IMR-90 (cell line): ENCODE measurements around the gene CDR2L. TPM values are rescaled to one million over a fixed set of nuclear protein-coding genes. Genes with fewer than 3 reads are reported as not detected.
A peak's percentile ranks its signal among the peaks of the same experiment; 100 is the strongest.

Experiments used
- ATAC-seq: fragments of 200-7000 bp; cut with Tn5 transposase; 2 replicates; pipeline ENCODE4 v1.9.1; 2020; ENCODE audit warnings: low read depth, mild to moderate bottlenecking, moderate library complexity
- BruUV-seq: library from RNA; stranded (reverse); fragments of 400-500 nt; replicated peaks from 2 replicates; lab custom pipeline; 2021; lab: Mats Ljungman, UMichigan
- CTCF ChIA-PET: fragments of 300-600 bp; formaldehyde crosslinking; extraction: SDS; loops from one replicate; lab custom pipeline; 2021; ENCODE audit warnings: antibody characterized with exemption; lab: Yijun Ruan, JAX
- POLR2A ChIA-PET: fragments of 300-600 bp; sonication (Branson Sonifier 250); formaldehyde crosslinking; loops from one replicate; lab custom pipeline; 2022; ENCODE audit warnings: antibody characterized with exemption; ENCODE audit not compliant: unreplicated experiment; lab: Charles Lee
- DNase-seq: peaks from one replicate; pipeline ENCODE4 v3.0.0; 2013
- H2AFZ ChIP-seq: replicated peaks from 2 replicates; pipeline ENCODE3; 2013; ENCODE audit warnings: low read length, mild to moderate bottlenecking; ENCODE audit not compliant: poor library complexity
- H2AK5ac ChIP-seq: 2 replicates; pipeline ENCODE4 v1.6.1; 2013; ENCODE audit warnings: low read depth, low read length, inconsistent platforms
- H2AK9ac ChIP-seq: replicated peaks from 2 replicates; pipeline ENCODE3; 2013; ENCODE audit warnings: mild to moderate bottlenecking, low read depth, low read length, moderate library complexity; ENCODE audit not compliant: poor library complexity
- H2BK120ac ChIP-seq: 2 replicates; pipeline ENCODE4 v1.6.1; 2013; ENCODE audit warnings: low read depth, low read length, inconsistent platforms
- H2BK15ac ChIP-seq: 3 replicates; pipeline ENCODE4 v1.6.1; 2013; ENCODE audit warnings: low read depth, low read length, inconsistent platforms
- H2BK20ac ChIP-seq: 2 replicates; pipeline ENCODE4 v1.6.1; 2013; ENCODE audit warnings: low read depth, mild to moderate bottlenecking, inconsistent platforms, low read length, moderate library complexity
- H2BK5ac ChIP-seq: 2 replicates; pipeline ENCODE4 v1.6.1; 2013; ENCODE audit warnings: mild to moderate bottlenecking, low read depth, low read length, inconsistent platforms; ENCODE audit not compliant: poor library complexity, severe bottlenecking
- H3K14ac ChIP-seq: replicated peaks from 2 replicates; pipeline ENCODE4 v1.6.1; 2013; ENCODE audit warnings: low read depth, low read length, inconsistent platforms
- H3K18ac ChIP-seq: 2 replicates; pipeline ENCODE4 v1.6.1; 2013; ENCODE audit warnings: low read depth, low read length, control low read depth
- H3K23ac ChIP-seq: 2 replicates; pipeline ENCODE4 v1.6.1; 2013; ENCODE audit warnings: low read depth, low read length, inconsistent platforms
- H3K27ac ChIP-seq: 2 replicates; pipeline ENCODE4 v1.5.1; 2013; ENCODE audit warnings: mild to moderate bottlenecking, control low read depth, low read length; ENCODE audit not compliant: insufficient read depth
- H3K27me3 ChIP-seq: 2 replicates; pipeline ENCODE4 v1.6.1; 2013; ENCODE audit warnings: low read length; ENCODE audit not compliant: control insufficient read depth, insufficient read depth
- H3K36me3 ChIP-seq: 2 replicates; pipeline ENCODE4 v1.6.1; 2013; ENCODE audit warnings: low read length, mixed read lengths; ENCODE audit not compliant: control insufficient read depth, insufficient read depth
- H3K4ac ChIP-seq: 2 replicates; pipeline ENCODE4 v1.6.1; 2013; ENCODE audit warnings: low read depth, low read length, inconsistent platforms
- H3K4me1 ChIP-seq: 2 replicates; pipeline ENCODE4 v1.6.1; 2013; ENCODE audit warnings: low read length, mixed read lengths; ENCODE audit not compliant: control insufficient read depth, insufficient read depth
- H3K4me2 ChIP-seq: 2 replicates; pipeline ENCODE4 v1.6.1; 2013; ENCODE audit warnings: low read depth, mild to moderate bottlenecking, control low read depth, low read length, moderate library complexity
- H3K4me3 ChIP-seq: 2 replicates; pipeline ENCODE4 v1.5.1; 2013; ENCODE audit warnings: low read depth, mild to moderate bottlenecking, control low read depth, low read length, moderate library complexity; ENCODE audit not compliant: insufficient read depth
- H3K56ac ChIP-seq: 2 replicates; pipeline ENCODE4 v1.6.1; 2013; ENCODE audit warnings: low read length, inconsistent platforms; ENCODE audit not compliant: insufficient read depth; ENCODE audit errors: extremely low read depth
- H3K79me1 ChIP-seq, 2 experiments: 2 replicates each; pipeline ENCODE4 v1.6.1; 2013; ENCODE audit warnings: low read length in 2 of 2, inconsistent platforms in 1 of 2, low read depth in 1 of 2
- H3K9ac ChIP-seq: 2 replicates; pipeline ENCODE4 v1.6.1; 2013; ENCODE audit warnings: low read depth, low read length, control low read depth
- H3K9me1 ChIP-seq: 2 replicates; pipeline ENCODE4 v1.6.1; 2013; ENCODE audit warnings: low read length, inconsistent platforms; ENCODE audit not compliant: insufficient read depth
- H3K9me3 ChIP-seq: 2 replicates; pipeline ENCODE4 v1.6.1; 2013; ENCODE audit warnings: low read length; ENCODE audit not compliant: control insufficient read depth, insufficient read depth
- H4K20me1 ChIP-seq: 2 replicates; pipeline ENCODE4 v1.6.1; 2013; ENCODE audit warnings: low read length, inconsistent platforms; ENCODE audit not compliant: insufficient read depth
- H4K5ac ChIP-seq: 2 replicates; pipeline ENCODE4 v1.6.1; 2013; ENCODE audit warnings: mild to moderate bottlenecking, low read depth, low read length, control low read depth
- H4K8ac ChIP-seq, 2 experiments: 2 replicates each; pipeline ENCODE4 v1.6.1; 2013; ENCODE audit warnings: low read depth in 2 of 2, low read length in 2 of 2, control low read depth in 1 of 2, inconsistent platforms in 1 of 2
- H4K91ac ChIP-seq: 2 replicates; pipeline ENCODE4 v1.6.1; 2013; ENCODE audit warnings: low read depth, low read length, inconsistent platforms; ENCODE audit not compliant: insufficient read depth
- CEBPB ChIP-seq: IDR thresholded peaks from 2 replicates; pipeline ENCODE4 v1.6.1; 2012; ENCODE audit warnings: low read depth, low read length, improper control_type of control experiment
- CHD1 ChIP-seq: IDR thresholded peaks from 2 replicates; pipeline ENCODE4 v1.6.1; 2012; ENCODE audit warnings: low read depth, low read length, improper control_type of control experiment
- CTCF ChIP-seq: conservative IDR thresholded peaks from 2 replicates; pipeline ENCODE4 v1.5.1; 2012; ENCODE audit warnings: mild to moderate bottlenecking, low read depth, low read length, improper control_type of control experiment
- ELK1 ChIP-seq: fragments of 150-350 bp; IDR thresholded peaks from 2 replicates; pipeline ENCODE4 v1.6.1; 2016; ENCODE audit warnings: low read depth, mild to moderate bottlenecking, low read length, moderate library complexity, borderline replicate concordance
- FOS ChIP-seq: fragments of 150-350 bp; IDR thresholded peaks from 2 replicates; pipeline ENCODE4 v1.6.1; 2016; ENCODE audit warnings: low read depth, low read length
- MXI1 ChIP-seq: IDR thresholded peaks from 2 replicates; pipeline ENCODE4 v1.6.1; 2012; ENCODE audit warnings: low read depth, mild to moderate bottlenecking, low read length, moderate library complexity, borderline replicate concordance
- NFE2L2 ChIP-seq: fragments of 150-350 bp; IDR thresholded peaks from 2 replicates; pipeline ENCODE4 v1.6.1; 2016; ENCODE audit warnings: low read depth, mild to moderate bottlenecking, low read length
- RCOR1 ChIP-seq: IDR thresholded peaks from 2 replicates; pipeline ENCODE4 v1.6.1; 2012; ENCODE audit warnings: mild to moderate bottlenecking, low read length, improper control_type of control experiment; ENCODE audit not compliant: insufficient replicate concordance
- RFX5 ChIP-seq: IDR thresholded peaks from 2 replicates; pipeline ENCODE4 v1.8.0; 2012; ENCODE audit warnings: low read depth, mild to moderate bottlenecking, low read length, moderate library complexity
- SMC3 ChIP-seq: fragments of 150-350 bp; IDR thresholded peaks from 2 replicates; pipeline ENCODE4 v1.6.1; 2016; ENCODE audit warnings: low read depth, mild to moderate bottlenecking, antibody characterized with exemption, low read length, moderate library complexity
- USF2 ChIP-seq: fragments of 150-350 bp; IDR thresholded peaks from 2 replicates; pipeline ENCODE4 v1.6.1; 2017; ENCODE audit warnings: mild to moderate bottlenecking, antibody characterized with exemption, low read length, low read depth
- WGBS, 2 experiments: methylation state at CpG; one replicate each; pipeline versions ENCODE4 v1.1.5 to v1.1.7; 2013; ENCODE audit warnings: missing lambda C conversion rate in 2 of 2; ENCODE audit not compliant: insufficient read length in 1 of 2; ENCODE audit errors: extremely low coverage in 2 of 2; 5-methylcytosine and 5-hydroxymethylcytosine counted together
- dilution Hi-C: fragments of 300-500 bp; cut with HindIII; formaldehyde crosslinking; loops from one replicate; pipeline ENCODE4 v1.14.3; 2018; ENCODE audit warnings: low sequenced_read_pairs; ENCODE audit not compliant: unreplicated experiment
- in situ Hi-C: fragments of 300-500 bp; cut with MboI; formaldehyde crosslinking; loops from 3 replicates; pipeline ENCODE4 v1.14.3; 2019; ENCODE audit warnings: low sequenced_read_pairs, inconsistent platforms, mixed read lengths
- intact Hi-C: fragments of 100-400 bp; cut with micrococcal nuclease; formaldehyde crosslinking; loops from 2 replicates; pipeline ENCODE4 v1.10.0; 2022
- polyA plus RNA-seq, 3 experiments: library from polyadenylated mRNA; depleted of rRNA; stranded (reverse); fragments of >200 nt; gene quantifications; 2 replicates each; pipeline ENCODE4 v1.2.3, GENCODE V29; 2012; ENCODE audit warnings: low replicate concordance in 1 of 3
- total RNA-seq: library from RNA; depleted of rRNA; stranded (reverse); fragments of >200 nt; gene quantifications from 2 replicates; pipeline ENCODE4 v1.2.3, GENCODE V29; 2012

CDR2L gene
- total and polyA plus RNA-seq, 2 of the 4 experiments (the other 2 are of a cell fraction), result 5.7 to 18.9 TPM

- TF ChIP-seq ELK1 (no peak), NFE2L2 (no peak)
These were observed 46.9 kb downstream of the CDR2L start (continued) for GRCh38 chr17:75034236-75034908.

- H2BK120ac ChIP-seq, result no peak overlapping the region
- peaks cover 2% of the 10 kb centered on the region for H3K4me1 ChIP-seq
- peak overlapping the region; percentile 62 for H3K4me2 ChIP-seq
- no TSS peak for BruUV-seq
- H3K27me3 ChIP-seq, result no peaks in the 10 kb centered on the region
- CTCF ChIA-PET, result no interaction called here
- peaks cover 13% of the 10 kb centered on the region; the same call in 1 of the 2 replicates for H3K9me1 ChIP-seq
- peaks cover 5 to 9% of the 10 kb centered on the region in 2 experiments; a peak in 2 of 4 replicates for H3K79me1 ChIP-seq
- no peak for ATAC-seq
- no peak overlapping the region for H2BK20ac ChIP-seq
- no peak overlapping the region for H4K5ac ChIP-seq
- no peak overlapping the region for H3K27ac ChIP-seq
- no peak overlapping the region for H3K4me3 ChIP-seq
- peak; percentile 77 for DNase-seq
- POLR2A ChIA-PET, result no interaction called here
- TF ChIP-seq MXI1 (no peak), CEBPB (no peak), CTCF (no peak), FOS (no peak), RCOR1 (no peak), RFX5 (no peak), USF2 (no peak), SMC3 (no peak), CHD1 (no peak)
- H2BK15ac ChIP-seq, result no peak overlapping the region
- H3K36me3 ChIP-seq, result peaks cover 23% of the 10 kb centered on the region
- H3K9me3 ChIP-seq, result peaks cover 2% of the 10 kb centered on the region; the same call in 1 of the 2 replicates
- dilution Hi-C loops, result no loop called here
- H4K8ac ChIP-seq, result peak overlapping the region in 1 of 2 experiments; percentile 10; a peak in 2 of 4 replicates
- no peak overlapping the region for H3K9ac ChIP-seq
- intact Hi-C loops, result no loop called here
- H4K20me1 ChIP-seq, result peaks cover 10% of the 10 kb centered on the region
- 81% methylated on average over 10 of the region's 27 CpGs; no CpG with 5 or more reads in 1 of the 2 experiments for WGBS, 2 experiments
- peak overlapping the region; percentile 75 for H2AFZ ChIP-seq
- no peak overlapping the region for H3K56ac ChIP-seq
- H3K4ac ChIP-seq, result peak overlapping the region; percentile 42; the same call in 1 of the 2 replicates
- no peak overlapping the region for H2BK5ac ChIP-seq
- no peak overlapping the region for H4K91ac ChIP-seq
- no peak overlapping the region for H2AK5ac ChIP-seq
- H2AK9ac ChIP-seq, result peak overlapping the region; percentile 33
- H3K23ac ChIP-seq, result no peak overlapping the region
- in situ Hi-C loops, result no loop called here
- no peak overlapping the region for H3K18ac ChIP-seq
- no peak overlapping the region; the same call in 1 of the 2 replicates for H3K14ac ChIP-seq
These were observed 49.3 kb downstream of the CDR2L start for GRCh38 chr17:75036643-75037268.
